ENCODE measurements around the gene CHMP5. TPM values are rescaled to one million over a fixed set of nuclear protein-coding genes. Genes with fewer than 3 reads are reported as not detected.

The CHMP5 gene
- total RNA-seq, 1 experiment from 2014 or later, result 53.4 TPM

- no peak overlapping the region for H3K27ac ChIP-seq (ENCODE audit: low read length)
- no peak overlapping the region for H2AFZ ChIP-seq (ENCODE audit: low read length)
- peaks cover 4% of the 10 kb centered on the region; the same call in 1 of the 2 replicates for H3K4me1 ChIP-seq (ENCODE audit: low read length)
- no peak overlapping the region for H3K4me3 ChIP-seq (ENCODE audit: low read length)
- peaks cover 54% of the 10 kb centered on the region; the same call in 1 of the 2 replicates for H3K36me3 ChIP-seq (ENCODE audit: insufficient read depth, low read length)
- DNase-seq, result no peak
- H3K9me3 ChIP-seq (ENCODE audit: low read length), result no peaks in the 10 kb centered on the region
- H3K4me2 ChIP-seq (ENCODE audit: low read depth, low read length, poor library complexity, severe bottlenecking), result no peak overlapping the region
- H3K79me2 ChIP-seq (ENCODE audit: low read length), result peaks cover 17% of the 10 kb centered on the region
- H3K9me2 ChIP-seq (replicated peaks; ENCODE audit: insufficient read depth, low read length), result no peaks in the 10 kb centered on the region
- no peaks in the 10 kb centered on the region for H4K20me1 ChIP-seq (ENCODE audit: insufficient read depth, low read depth, low read length)
- H3K27me3 ChIP-seq (ENCODE audit: low read length), result no peaks in the 10 kb centered on the region
- no peak overlapping the region for H3K9ac ChIP-seq (ENCODE audit: low read length)
Measured at GRCh38 chr9:33272061-33272460, 7.2 kb downstream of the CHMP5 start.

GRCh38 chr9:33273266-33273971 lies 8.6 kb downstream of the CHMP5 start:
- Histone ChIP-seq H3K27me3 (ENCODE audit: low read length) (no peaks in the 10 kb centered on the region), H3K9me3 (ENCODE audit: low read length) (no peaks in the 10 kb centered on the region), H3K79me2 (ENCODE audit: low read length) (peaks cover 8% of the 10 kb centered on the region; the same call in 1 of the 2 replicates), H2AFZ (ENCODE audit: low read length) (no peak overlapping the region), H3K27ac (ENCODE audit: low read length) (no peak overlapping the region), H3K4me2 (ENCODE audit: low read depth, low read length, poor library complexity, severe bottlenecking) (no peak overlapping the region), H3K4me1 (ENCODE audit: low read length) (no peaks in the 10 kb centered on the region), H4K20me1 (ENCODE audit: insufficient read depth, low read depth, low read length) (no peaks in the 10 kb centered on the region), H3K36me3 (ENCODE audit: insufficient read depth, low read length) (peaks cover 54% of the 10 kb centered on the region; the same call in 1 of the 2 replicates), H3K9ac (ENCODE audit: low read length) (no peak overlapping the region), H3K9me2 (replicated peaks; ENCODE audit: insufficient read depth, low read length) (no peaks in the 10 kb centered on the region), H3K4me3 (ENCODE audit: low read length) (no peak overlapping the region)
- DNase-seq, result no peak

GRCh38 chr9:33273972-33274328 lies 9.1 kb downstream of the CHMP5 start:
- Histone ChIP-seq H3K9ac (ENCODE audit: low read length) (no peak overlapping the region), H3K79me2 (ENCODE audit: low read length) (peaks cover 8% of the 10 kb centered on the region; the same call in 1 of the 2 replicates), H3K4me1 (ENCODE audit: low read length) (no peaks in the 10 kb centered on the region), H3K9me2 (replicated peaks; ENCODE audit: insufficient read depth, low read length) (no peaks in the 10 kb centered on the region), H3K4me3 (ENCODE audit: low read length) (no peak overlapping the region), H2AFZ (ENCODE audit: low read length) (no peak overlapping the region), H3K9me3 (ENCODE audit: low read length) (no peaks in the 10 kb centered on the region), H3K4me2 (ENCODE audit: low read depth, low read length, poor library complexity, severe bottlenecking) (no peak overlapping the region), H3K27ac (ENCODE audit: low read length) (no peak overlapping the region), H4K20me1 (ENCODE audit: insufficient read depth, low read depth, low read length) (no peaks in the 10 kb centered on the region), H3K27me3 (ENCODE audit: low read length) (no peaks in the 10 kb centered on the region), H3K36me3 (ENCODE audit: insufficient read depth, low read length) (peaks cover 49% of the 10 kb centered on the region; the same call in 1 of the 2 replicates)
- DNase-seq, result no peak

- DNase-seq, result no peak
- H3K4me2 ChIP-seq (ENCODE audit: low read depth, low read length, poor library complexity, severe bottlenecking), result no peak overlapping the region
- H3K9me2 ChIP-seq (replicated peaks; ENCODE audit: insufficient read depth, low read length), result no peaks in the 10 kb centered on the region
- H3K9me3 ChIP-seq (ENCODE audit: low read length), result no peaks in the 10 kb centered on the region
- no peak overlapping the region for H3K4me3 ChIP-seq (ENCODE audit: low read length)
- peaks cover 51% of the 10 kb centered on the region; the same call in 1 of the 2 replicates for H3K36me3 ChIP-seq (ENCODE audit: insufficient read depth, low read length)
- no peak overlapping the region for H2AFZ ChIP-seq (ENCODE audit: low read length)
- H3K9ac ChIP-seq (ENCODE audit: low read length), result no peak overlapping the region
- peaks cover 8% of the 10 kb centered on the region; the same call in 1 of the 2 replicates for H3K79me2 ChIP-seq (ENCODE audit: low read length)
- no peaks in the 10 kb centered on the region for H4K20me1 ChIP-seq (ENCODE audit: insufficient read depth, low read depth, low read length)
- H3K4me1 ChIP-seq (ENCODE audit: low read length), result 0 out of 2 replicates have a peak, but pooled peaks cover 2% of the 10 kb centered on the region
- no peaks in the 10 kb centered on the region for H3K27me3 ChIP-seq (ENCODE audit: low read length)
- no peak overlapping the region for H3K27ac ChIP-seq (ENCODE audit: low read length)
Measured at GRCh38 chr9:33277484-33277883, 12.6 kb downstream of the CHMP5 start.

GRCh38 chr9:33285502-33285901 lies 20.7 kb downstream of the CHMP5 start:
- no peak overlapping the region for H3K9ac ChIP-seq (ENCODE audit: low read length)
- no peaks in the 10 kb centered on the region for H3K9me2 ChIP-seq (replicated peaks; ENCODE audit: insufficient read depth, low read length)
- H3K4me1 ChIP-seq (ENCODE audit: low read length), result peaks cover 18% of the 10 kb centered on the region

GRCh38 chr9:33287087-33287490 lies 22.2 kb downstream of the CHMP5 start:
- Histone ChIP-seq H3K4me2 (ENCODE audit: low read depth, low read length, poor library complexity, severe bottlenecking) (no peak overlapping the region), H3K79me2 (ENCODE audit: low read length) (peaks cover 17% of the 10 kb centered on the region), H3K27me3 (ENCODE audit: low read length) (no peaks in the 10 kb centered on the region), H3K9me3 (ENCODE audit: low read length) (no peaks in the 10 kb centered on the region), H3K4me3 (ENCODE audit: low read length) (no peak overlapping the region), H2AFZ (ENCODE audit: low read length) (no peak overlapping the region), H3K9me2 (replicated peaks; ENCODE audit: insufficient read depth, low read length) (no peaks in the 10 kb centered on the region), H3K9ac (ENCODE audit: low read length) (0 out of 2 replicates have a peak overlapping the region, but pooled peaks have one; percentile 4), H3K36me3 (ENCODE audit: insufficient read depth, low read length) (peaks cover 7% of the 10 kb centered on the region; the same call in 1 of the 2 replicates), H3K27ac (ENCODE audit: low read length) (peak overlapping the region; percentile 29), H3K4me1 (ENCODE audit: low read length) (peaks cover 30% of the 10 kb centered on the region), H4K20me1 (ENCODE audit: insufficient read depth, low read depth, low read length) (no peaks in the 10 kb centered on the region)
- DNase-seq, result peak; percentile 91

More at GRCh38 chr9:33285502-33285901, 20.7 kb downstream of the CHMP5 start:
- Histone ChIP-seq H3K27me3 (ENCODE audit: low read length) (no peaks in the 10 kb centered on the region), H3K4me2 (ENCODE audit: low read depth, low read length, poor library complexity, severe bottlenecking) (no peak overlapping the region), H3K36me3 (ENCODE audit: insufficient read depth, low read length) (peaks cover 15% of the 10 kb centered on the region; the same call in 1 of the 2 replicates), H2AFZ (ENCODE audit: low read length) (no peak overlapping the region), H3K79me2 (ENCODE audit: low read length) (peaks cover 2% of the 10 kb centered on the region), H4K20me1 (ENCODE audit: insufficient read depth, low read depth, low read length) (no peaks in the 10 kb centered on the region), H3K27ac (ENCODE audit: low read length) (no peak overlapping the region), H3K9me3 (ENCODE audit: low read length) (no peaks in the 10 kb centered on the region), H3K4me3 (ENCODE audit: low read length) (no peak overlapping the region)
- no peak for DNase-seq

GRCh38 chr9:33288235-33288634 lies 23.4 kb downstream of the CHMP5 start:
- Histone ChIP-seq H3K9me2 (replicated peaks; ENCODE audit: insufficient read depth, low read length) (no peaks in the 10 kb centered on the region), H3K36me3 (ENCODE audit: insufficient read depth, low read length) (peaks cover 7% of the 10 kb centered on the region; the same call in 1 of the 2 replicates), H3K79me2 (ENCODE audit: low read length) (peaks cover 29% of the 10 kb centered on the region), H3K27ac (ENCODE audit: low read length) (no peak overlapping the region), H2AFZ (ENCODE audit: low read length) (no peak overlapping the region), H3K4me3 (ENCODE audit: low read length) (no peak overlapping the region), H3K4me2 (ENCODE audit: low read depth, low read length, poor library complexity, severe bottlenecking) (no peak overlapping the region), H3K27me3 (ENCODE audit: low read length) (no peaks in the 10 kb centered on the region), H3K9ac (ENCODE audit: low read length) (no peak overlapping the region), H3K4me1 (ENCODE audit: low read length) (peaks cover 36% of the 10 kb centered on the region), H3K9me3 (ENCODE audit: low read length) (no peaks in the 10 kb centered on the region), H4K20me1 (ENCODE audit: insufficient read depth, low read depth, low read length) (no peaks in the 10 kb centered on the region)
- DNase-seq, result no peak

- Histone ChIP-seq H3K9me2 (replicated peaks; ENCODE audit: insufficient read depth, low read length) (no peaks in the 10 kb centered on the region), H3K9me3 (ENCODE audit: low read length) (no peaks in the 10 kb centered on the region), H3K4me1 (ENCODE audit: low read length) (peaks cover 43% of the 10 kb centered on the region), H3K27ac (ENCODE audit: low read length) (peak overlapping the region; percentile 97), H3K4me3 (ENCODE audit: low read length) (peak overlapping the region; percentile 78; the same call in 1 of the 2 replicates), H3K9ac (ENCODE audit: low read length) (peak overlapping the region; percentile 83), H3K27me3 (ENCODE audit: low read length) (no peaks in the 10 kb centered on the region), H3K4me2 (ENCODE audit: low read depth, low read length, poor library complexity, severe bottlenecking) (peak overlapping the region; percentile 86), H4K20me1 (ENCODE audit: insufficient read depth, low read depth, low read length) (no peaks in the 10 kb centered on the region), H2AFZ (ENCODE audit: low read length) (no peak overlapping the region), H3K79me2 (ENCODE audit: low read length) (peaks cover 36% of the 10 kb centered on the region), H3K36me3 (ENCODE audit: insufficient read depth, low read length) (peaks cover 10% of the 10 kb centered on the region; the same call in 1 of the 2 replicates)
- DNase-seq, result no peak
Measured at GRCh38 chr9:33288828-33289483, 24.1 kb downstream of the CHMP5 start.

Data from Karpas-422 (cell line).